C4-2B (cell line): Measurements from ENCODE around the gene DNAH1.

Experiments used
- CTCF ChIP-seq: fragments of 450-650 bp; conservative IDR thresholded peaks from 2 replicates; pipeline ENCODE4 v1.5.1; 2017; ENCODE audit warnings: mild to moderate bottlenecking
- ZFX ChIP-seq: fragments of 450-650 bp; IDR thresholded peaks from 2 replicates; pipeline ENCODE4 v1.6.1; 2017

DNA sequence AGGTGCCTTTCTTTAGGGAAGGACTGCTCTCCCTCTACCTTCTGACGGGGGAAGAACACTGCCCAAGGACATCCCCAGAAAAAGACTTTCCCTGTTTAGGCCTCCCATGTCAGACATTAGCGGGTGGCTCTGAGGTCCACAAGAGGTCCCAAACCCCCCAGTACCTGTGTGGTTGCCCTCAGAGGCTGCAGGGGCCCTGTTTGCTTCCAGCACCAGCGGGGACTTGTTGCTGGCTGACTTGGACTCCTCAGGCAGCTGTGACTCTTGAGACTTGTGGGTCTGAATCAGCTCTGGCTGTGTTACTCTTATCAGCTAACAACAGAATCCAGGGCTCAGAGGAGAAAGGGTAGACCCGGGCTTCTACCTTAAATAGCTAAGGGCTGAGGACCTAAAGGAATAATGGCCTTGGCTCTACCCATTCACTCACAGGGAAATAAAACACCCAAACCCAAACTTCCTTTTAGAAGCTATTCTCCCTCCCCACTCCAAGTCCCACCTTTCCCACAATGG is 89.5 kb downstream of the DNAH1 start:
- no peak for TF ChIP-seq CTCF
- no peak for TF ChIP-seq ZFX
